HG02610 (cell line): ENCODE data around the gene NOP58.
A peak's percentile ranks its signal among the peaks of the same experiment; 100 is the strongest.
"Not testable (repeated sequence)": the region's sequence is repeated elsewhere in the genome, so short reads cannot be mapped to it uniquely, and the experiment has no call there.

Experiments used
- ATAC-seq: cut with Tn5 transposase; IDR thresholded peaks from one replicate; pipeline ENCODE4 v1.9.1; 2021; ENCODE audit warnings: mild to moderate bottlenecking, moderate library complexity; ENCODE audit not compliant: unreplicated experiment

NOP58 gene

DNA sequence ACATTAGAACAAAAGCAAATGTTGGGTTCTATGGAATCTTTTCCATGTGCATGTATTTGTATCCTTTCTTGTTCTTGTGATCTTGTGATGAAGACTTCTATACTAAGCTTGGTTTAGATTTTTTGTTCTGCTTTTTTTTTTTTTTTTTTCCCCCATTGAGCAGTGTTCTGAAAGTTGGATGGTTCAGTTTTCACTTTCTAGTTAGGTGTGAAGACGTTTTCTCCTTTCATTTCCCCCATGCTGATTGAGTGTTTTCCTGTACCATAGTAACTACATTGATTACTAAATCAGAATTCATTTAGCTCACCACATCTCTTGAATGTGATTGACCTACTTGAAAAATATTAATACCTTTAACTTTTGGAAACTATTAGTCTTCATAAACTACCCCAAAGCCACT lies 34.1 kb downstream of the NOP58 start:
- ATAC-seq: peak; percentile 97

DNA sequence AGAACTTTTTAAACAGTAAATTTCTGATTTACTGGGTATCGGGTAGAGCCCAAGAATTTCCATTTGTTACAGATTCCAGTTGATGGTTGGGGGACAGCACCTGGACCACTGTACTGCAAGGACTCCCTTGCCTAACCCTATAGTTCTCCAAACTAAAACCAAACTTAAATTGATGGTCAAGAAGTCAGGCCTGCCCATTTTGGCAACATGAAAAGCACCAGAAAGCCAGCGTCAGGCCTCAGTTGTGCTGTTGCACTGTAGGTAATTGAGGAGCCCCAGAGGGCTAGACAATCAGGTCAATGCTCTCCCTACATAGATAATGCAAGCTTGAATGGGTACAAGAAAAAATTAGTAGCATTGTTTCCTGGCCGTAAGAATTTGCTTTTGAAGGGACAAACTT lies 40.5 kb downstream of the NOP58 start:
- no peak for ATAC-seq

DNA sequence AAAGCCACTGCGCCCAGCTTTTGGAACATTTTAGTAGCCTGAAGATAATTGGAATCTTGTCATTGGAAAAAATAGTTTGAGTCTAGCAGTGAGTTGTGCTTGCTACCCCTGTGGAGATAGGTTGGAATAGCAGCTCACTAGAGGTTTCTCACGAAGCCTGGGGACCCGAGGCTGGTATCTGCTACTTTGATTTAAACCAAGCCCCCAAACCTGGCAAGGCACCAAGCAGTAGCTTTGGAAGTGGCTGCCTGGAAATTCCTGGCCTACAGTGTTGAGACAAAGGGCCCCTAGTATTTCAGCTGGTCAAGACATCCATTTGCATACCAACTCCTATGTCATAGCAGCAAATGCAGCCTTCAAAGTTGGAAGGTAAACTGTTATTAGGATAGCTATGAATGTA lies 42.1 kb downstream of the NOP58 start:
- ATAC-seq: no peak

DNA sequence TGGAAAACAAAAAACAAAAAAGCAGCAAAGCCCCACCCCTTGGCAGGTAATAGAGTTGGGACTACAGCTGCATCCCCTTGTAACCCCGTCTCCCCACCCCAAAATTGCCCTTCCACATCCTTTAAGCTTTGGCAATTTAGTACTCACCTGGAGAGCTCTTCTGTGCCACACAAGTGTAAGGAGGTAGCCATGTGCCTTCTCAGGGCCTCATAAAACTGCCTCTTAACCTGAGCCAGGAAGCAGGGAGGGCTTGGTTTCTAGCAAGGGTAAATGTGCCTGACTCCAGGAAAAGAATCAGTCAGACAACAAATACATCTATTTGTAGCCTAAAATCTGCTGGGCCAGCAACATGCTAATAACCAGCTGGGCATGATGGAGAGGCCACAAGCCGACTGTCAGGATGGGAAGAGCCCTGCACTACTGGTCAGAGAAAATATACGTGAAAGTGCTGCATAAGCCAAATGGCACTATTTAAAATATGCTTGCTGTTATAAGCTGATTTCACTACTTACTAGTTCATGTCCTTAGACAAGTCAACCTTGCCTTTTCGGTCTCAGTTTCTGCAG lies 46.3 kb downstream of the NOP58 start:
- no peak for ATAC-seq

DNA sequence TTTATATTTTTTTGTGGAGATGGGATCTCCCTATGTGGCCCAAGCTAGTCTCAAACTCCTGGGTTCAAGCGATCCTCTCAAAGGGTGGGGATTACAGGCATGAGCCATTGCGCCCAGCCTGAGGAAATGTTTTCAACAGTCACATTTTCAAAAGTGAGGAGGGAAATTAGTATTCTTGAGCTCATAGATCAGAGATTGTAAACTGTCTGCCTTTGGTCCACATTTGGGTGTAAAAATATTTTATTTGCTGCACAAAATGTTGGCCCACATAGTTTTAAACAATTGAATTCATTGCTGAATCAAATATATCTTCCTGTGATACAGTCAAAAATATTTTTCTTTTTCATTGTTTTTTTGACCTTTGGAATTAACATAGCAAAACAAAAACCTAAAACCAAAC lies 48.6 kb downstream of the NOP58 start:
- no peak for ATAC-seq

DNA sequence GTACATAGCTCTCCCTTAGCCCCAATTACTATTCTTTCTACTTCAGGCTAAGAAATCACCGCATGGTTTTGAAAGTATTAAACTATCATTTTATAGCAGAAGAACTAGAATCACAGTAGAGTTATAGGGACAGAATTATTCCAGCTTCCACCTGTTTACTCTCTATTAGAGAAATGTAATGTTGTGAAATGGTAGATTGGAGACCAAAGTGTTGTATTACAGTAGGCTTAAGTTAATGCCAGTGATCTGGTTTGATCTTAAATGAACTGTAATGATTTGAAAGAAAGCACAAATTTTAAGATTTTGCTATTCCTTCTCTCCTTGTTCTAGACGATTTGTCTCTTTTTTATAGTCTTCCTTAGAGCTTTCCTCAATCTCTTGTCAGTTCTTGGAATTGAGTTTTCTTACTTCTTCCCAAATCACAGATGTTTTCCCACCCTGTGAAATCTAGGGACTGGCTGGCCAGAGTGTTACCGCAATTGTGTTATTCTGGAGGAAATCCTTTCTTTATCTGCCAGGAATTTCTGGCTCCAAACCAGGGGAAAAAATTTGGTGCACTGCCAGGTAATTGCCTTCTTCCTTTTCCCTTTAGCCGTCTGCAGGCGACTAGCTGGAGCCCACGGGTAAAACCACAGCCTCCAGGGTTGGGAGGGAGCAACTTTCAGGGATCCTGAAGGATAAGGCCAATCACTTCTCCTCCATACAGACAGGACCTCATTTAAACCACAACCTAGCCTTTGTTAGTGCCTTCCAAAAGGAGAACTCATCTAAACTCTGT lies 51.7 kb downstream of the NOP58 start:
- no peak for ATAC-seq

DNA sequence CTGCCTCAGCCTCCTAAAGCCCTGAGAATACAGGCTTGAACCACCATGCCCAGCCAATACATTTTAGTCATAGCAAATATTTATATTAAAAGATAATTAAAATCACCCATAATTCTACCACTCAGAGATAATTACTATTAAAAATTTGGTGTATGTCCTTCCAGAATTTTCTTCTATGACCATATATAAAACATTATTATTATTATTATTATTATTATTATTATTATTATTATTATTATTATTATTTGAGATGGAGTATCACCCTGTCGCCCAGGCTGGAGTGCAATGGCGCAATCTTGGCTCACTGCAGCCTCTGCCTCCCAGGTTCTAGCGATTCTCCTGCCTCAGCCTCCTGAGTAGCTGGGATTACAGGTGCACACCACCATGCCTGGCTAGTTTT lies 54.8 kb downstream of the NOP58 start:
- ATAC-seq: not testable (repeated sequence)

DNA sequence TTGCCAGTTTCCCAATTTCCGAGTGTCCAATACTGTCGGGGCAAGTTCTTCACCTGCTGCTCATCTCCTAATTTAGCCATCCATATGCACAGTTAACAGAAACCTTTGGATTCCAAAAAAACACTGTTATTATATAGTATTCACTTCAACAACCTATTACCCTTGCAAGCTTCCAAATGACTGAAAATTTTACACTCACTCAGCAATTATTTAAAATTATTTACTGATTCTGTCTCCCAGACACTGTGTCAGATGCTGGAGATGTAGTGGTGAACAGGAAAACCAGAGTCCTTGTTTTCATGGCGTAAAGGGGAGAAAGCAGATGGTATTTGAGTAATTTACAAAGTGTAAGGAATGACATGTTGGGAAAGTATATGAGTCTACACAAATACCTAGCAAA lies 56.9 kb downstream of the NOP58 start:
- no peak for ATAC-seq

DNA sequence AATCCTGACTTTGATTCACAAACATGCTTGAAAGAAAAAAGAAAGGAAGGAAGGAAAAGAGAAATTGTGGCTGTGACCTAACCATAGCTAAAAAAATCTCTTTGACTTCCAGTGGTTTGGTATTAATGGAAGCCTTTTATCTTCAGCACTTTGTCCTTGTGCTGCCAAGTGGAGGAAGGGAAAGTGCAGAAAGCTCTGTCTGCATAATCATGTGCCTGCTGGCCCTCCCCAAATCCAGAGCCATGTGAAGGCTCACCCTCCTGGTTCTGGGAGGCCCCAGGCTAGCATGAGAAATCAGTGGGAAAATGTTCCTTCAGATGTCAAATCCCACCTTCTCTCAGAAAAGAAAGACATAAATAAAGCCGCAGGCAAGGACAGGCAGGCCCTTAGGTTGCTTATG lies 62.3 kb downstream of the NOP58 start:
- no peak for ATAC-seq

DNA sequence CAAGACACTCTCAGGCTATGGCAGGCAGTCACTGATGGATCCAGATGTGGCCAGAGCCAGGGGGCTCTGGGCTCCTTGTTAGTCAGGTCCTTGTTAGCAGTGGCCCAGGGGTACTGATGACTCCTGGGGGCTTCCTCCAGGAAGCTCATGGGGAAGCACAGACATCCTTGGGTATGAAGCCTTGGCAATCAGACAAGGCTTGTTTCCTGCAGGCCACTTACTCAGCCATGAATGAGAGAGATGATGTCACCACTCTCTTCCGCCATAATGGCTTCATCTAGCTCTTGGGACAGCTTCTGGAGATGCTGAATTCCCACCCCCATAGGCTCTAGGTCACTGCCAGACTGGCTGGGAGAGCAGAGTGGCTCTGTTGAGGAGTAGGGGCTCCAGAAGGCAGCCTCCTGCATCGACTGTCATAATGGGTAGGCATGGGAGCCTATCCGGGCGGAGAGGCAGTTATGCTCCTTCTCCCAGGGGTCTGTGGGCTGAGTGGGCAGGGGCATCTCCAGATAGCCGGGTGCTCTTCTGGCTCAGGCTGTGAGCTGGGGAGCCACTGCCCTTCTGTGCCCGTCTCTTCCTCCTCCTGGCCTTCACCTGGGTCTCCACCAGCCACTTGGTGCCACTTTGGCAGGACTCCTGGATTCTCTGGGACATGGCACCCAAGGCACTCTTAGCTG lies 70.4 kb downstream of the NOP58 start:
- ATAC-seq: no peak

DNA sequence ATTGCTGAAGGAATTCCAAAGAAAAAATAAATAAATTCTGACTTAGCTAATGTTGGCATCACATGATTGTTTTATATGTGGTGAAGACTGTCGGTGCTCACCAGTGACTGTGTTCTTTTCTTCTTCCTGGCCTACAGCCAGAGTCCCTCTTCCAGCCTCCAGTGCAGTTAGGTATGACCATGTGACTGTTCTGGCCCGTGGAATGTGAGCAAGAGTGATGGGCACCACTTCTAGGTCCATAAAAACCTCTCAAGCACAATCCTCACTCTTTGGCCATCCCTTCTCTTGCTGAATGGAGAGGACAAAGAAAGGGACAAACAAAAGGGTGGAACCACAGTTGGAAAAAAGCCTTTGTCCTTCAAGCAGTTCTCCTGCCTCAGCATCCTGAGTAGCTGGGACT lies 71.6 kb downstream of the NOP58 start:
- no peak for ATAC-seq

DNA sequence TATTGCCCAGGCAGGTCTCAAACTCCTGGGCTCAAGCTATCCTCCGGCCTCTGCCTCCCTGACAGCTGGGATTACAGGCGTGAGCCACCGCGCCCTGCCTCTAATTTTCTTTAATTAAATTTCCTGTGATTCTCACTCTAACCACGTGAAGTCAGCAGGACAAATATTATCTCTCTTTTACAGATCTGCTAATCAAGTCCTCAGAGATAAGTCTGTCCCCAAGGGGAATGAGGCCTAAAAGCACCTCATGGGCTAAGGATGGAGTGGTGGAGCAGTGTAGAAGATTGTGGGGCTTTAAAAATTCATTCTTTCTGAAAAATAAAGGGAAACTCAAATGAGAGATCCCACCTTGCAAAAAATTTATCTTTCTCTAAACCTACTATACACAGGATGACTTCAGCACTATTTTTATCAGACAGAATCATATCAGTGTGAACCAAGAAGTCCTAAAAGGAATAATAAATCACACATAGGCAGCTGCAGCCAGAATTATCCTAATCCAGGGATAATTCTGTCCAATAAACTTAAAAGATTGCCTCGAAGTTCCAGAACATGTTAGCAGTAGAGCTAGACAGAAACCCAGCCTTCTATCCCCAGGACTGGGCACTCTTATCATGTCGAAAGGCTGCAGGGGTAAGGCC lies 72.3 kb downstream of the NOP58 start:
- ATAC-seq: no peak

DNA sequence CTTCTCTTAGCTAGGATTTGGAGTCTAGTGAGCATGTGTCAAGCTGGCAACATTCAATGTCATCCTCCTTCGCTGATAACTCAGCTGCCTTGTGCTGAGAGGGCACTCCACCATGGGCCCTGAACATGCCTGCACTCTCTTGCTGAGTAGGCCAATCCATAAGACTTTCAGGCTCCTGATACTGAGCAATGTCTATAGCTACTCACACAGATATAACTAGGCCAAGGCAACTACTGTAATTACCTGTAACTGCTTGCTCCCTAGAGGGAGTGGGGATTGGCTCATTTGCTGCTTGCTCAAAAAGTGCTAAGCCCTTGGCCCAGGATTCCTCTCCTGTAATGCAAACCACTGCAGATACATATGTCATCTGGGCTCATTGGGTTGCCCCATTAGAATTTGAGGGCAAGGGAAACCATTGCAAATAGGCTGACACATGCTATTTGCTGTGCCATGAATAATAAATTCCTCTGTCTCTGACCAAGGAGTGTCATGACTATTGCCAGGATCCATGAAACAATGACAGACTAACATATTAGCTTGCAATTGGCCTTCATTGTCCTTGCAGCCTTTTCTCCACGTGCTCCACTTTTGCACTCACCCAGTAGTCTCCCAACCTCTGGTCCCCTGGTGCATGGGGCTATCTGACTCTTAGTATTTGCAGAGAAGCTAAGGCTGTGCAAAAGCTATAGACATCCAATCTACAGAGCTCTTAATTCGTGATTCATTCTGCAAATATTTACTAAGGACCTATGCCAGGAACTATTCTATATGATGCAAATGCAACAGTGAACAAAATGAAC lies 73.7 kb downstream of the NOP58 start:
- ATAC-seq: no peak

DNA sequence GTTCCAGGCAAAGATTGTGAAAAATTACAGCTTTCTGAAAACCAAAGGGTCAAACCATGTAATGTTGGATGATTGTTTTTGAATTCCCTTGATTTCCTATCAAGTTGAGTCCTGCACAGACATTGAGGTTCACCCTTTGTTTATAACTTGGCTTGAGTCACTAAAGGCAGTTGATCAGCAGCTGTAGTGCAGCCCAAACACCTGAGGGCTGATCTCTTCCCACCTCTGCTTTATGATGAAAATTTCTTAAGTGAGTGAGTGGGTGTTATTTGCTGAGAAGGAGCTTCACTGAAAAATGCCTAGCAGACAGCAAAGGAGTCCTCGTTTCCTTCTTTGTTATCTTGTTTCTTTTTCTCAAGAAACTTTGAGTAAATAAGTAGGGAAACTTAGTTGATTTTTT lies 78.6 kb downstream of the NOP58 start:
- no peak for ATAC-seq

DNA sequence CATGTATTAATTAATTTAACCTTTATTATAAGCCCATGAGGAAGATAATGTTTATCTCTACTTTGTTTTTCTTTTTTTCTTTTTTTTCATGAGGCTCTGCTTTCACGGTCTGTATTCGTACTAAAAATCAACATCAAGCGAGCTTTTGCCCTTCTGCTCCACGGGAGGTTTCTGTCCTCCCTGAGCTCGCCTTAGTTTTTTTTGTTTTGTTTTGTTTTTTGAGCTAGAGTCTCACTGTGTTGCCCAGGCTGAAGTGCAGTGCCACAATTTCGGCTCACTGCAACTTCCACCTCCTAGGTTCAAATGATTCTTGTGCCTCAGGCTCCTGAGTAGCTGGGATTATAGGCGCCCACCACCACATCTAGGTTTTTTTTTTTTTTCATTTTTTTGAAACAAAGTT lies 80.6 kb downstream of the NOP58 start:
- no peak for ATAC-seq
